ENCODE measurements around the gene DNAH3.
"Not testable (repeated sequence)": the region's sequence is repeated elsewhere in the genome, so short reads cannot be mapped to it uniquely, and the experiment has no call there.

Gene DNAH3

GRCh38 chr16:21001262-21001661 is 149.4 kb downstream of the DNAH3 start:
- Histone ChIP-seq H3K4me3 (ENCODE audit: low read length) (no peak overlapping the region), H3K9ac (ENCODE audit: low read length) (no peak overlapping the region), H3K4me1 (ENCODE audit: control insufficient read depth, insufficient read depth, low read length) (no peaks in the 10 kb centered on the region), H3K27ac (ENCODE audit: low read depth, low read length) (no peak overlapping the region), H3K27me3 (ENCODE audit: control insufficient read depth, insufficient read depth, low read length) (no peaks in the 10 kb centered on the region), H3K36me3 (ENCODE audit: control insufficient read depth, insufficient read depth, low read length) (no peaks in the 10 kb centered on the region)

GRCh38 chr16:20997147-20997546 is 153.5 kb downstream of the DNAH3 start:
- Histone ChIP-seq H3K36me3 (ENCODE audit: control insufficient read depth, insufficient read depth, low read length) (no peaks in the 10 kb centered on the region), H3K27me3 (ENCODE audit: control insufficient read depth, insufficient read depth, low read length) (no peaks in the 10 kb centered on the region), H3K4me3 (ENCODE audit: low read length) (no peak overlapping the region), H3K9ac (ENCODE audit: low read length) (no peak overlapping the region), H3K27ac (ENCODE audit: low read depth, low read length) (no peak overlapping the region), H3K4me1 (ENCODE audit: control insufficient read depth, insufficient read depth, low read length) (no peaks in the 10 kb centered on the region)

GRCh38 chr16:20995711-20996110 is 154.9 kb downstream of the DNAH3 start:
- H3K9ac ChIP-seq (ENCODE audit: low read length): no peak overlapping the region
- no peak overlapping the region for H3K4me3 ChIP-seq (ENCODE audit: low read length)
- no peaks in the 10 kb centered on the region for H3K36me3 ChIP-seq (ENCODE audit: control insufficient read depth, insufficient read depth, low read length)
- H3K27me3 ChIP-seq (ENCODE audit: control insufficient read depth, insufficient read depth, low read length): no peaks in the 10 kb centered on the region
- H3K27ac ChIP-seq (ENCODE audit: low read depth, low read length): no peak overlapping the region
- no peaks in the 10 kb centered on the region for H3K4me1 ChIP-seq (ENCODE audit: control insufficient read depth, insufficient read depth, low read length)

DNA sequence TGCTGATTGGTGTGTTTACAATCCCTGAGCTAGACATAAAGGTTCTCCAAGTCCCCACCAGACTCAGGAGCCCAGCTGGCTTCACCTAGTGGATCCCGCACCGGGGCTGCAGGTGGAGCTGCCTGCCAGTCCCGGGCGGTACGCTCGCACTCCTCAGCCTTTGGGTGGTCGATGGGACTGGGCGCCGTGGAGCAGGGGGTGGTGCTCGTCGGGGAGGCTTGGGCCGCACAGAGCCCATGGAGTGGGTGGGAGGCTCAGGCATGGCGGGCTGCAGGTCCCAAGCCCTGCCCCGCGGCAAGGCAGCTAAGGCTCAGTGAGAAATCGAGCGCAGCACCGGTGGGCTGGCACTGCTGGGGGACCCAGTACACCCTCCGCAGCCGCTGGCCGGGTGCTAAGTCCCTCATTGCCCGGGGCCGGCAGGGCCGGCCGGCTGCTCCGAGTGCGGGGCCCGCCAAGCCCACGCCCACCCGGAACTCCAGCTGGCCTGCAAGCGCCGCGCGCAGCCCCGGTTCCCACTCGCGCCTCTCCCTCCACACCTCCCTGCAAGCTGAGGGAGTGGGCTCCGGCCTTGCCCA is 161.1 kb downstream of the DNAH3 start:
- H3K36me3 ChIP-seq (ENCODE audit: control insufficient read depth, insufficient read depth, low read length); H3K4me3 ChIP-seq (ENCODE audit: low read length); H3K9ac ChIP-seq (ENCODE audit: low read length); H3K4me1 ChIP-seq (ENCODE audit: control insufficient read depth, insufficient read depth, low read length); H3K27me3 ChIP-seq (ENCODE audit: control insufficient read depth, insufficient read depth, low read length); H3K27ac ChIP-seq (ENCODE audit: low read depth, low read length): not testable (repeated sequence)

DNA sequence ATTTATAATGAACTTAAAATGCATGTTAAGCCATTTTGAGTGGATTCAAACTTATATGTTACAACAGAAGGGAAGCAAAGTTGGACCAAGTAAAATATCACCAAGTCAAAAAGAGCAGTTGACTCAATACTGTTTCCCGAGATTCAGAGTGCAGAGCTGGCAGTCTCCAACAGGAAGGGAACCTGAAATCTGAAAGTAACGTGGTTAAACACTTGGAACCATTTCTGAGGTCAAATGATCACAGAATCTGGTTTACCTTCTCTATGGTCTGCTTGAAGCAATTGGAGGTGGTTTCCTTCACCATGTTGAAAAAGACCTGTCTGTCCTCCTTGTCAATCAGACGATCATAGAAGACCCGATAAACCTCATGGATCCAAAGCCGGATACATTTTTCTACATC is 163.6 kb downstream of the DNAH3 start:
- Histone ChIP-seq H3K27me3 (ENCODE audit: control insufficient read depth, insufficient read depth, low read length) (no peaks in the 10 kb centered on the region), H3K9ac (ENCODE audit: low read length) (no peak overlapping the region), H3K4me3 (ENCODE audit: low read length) (no peak overlapping the region), H3K4me1 (ENCODE audit: control insufficient read depth, insufficient read depth, low read length) (no peaks in the 10 kb centered on the region), H3K36me3 (ENCODE audit: control insufficient read depth, insufficient read depth, low read length) (no peaks in the 10 kb centered on the region), H3K27ac (ENCODE audit: low read depth, low read length) (no peak overlapping the region)

DNA sequence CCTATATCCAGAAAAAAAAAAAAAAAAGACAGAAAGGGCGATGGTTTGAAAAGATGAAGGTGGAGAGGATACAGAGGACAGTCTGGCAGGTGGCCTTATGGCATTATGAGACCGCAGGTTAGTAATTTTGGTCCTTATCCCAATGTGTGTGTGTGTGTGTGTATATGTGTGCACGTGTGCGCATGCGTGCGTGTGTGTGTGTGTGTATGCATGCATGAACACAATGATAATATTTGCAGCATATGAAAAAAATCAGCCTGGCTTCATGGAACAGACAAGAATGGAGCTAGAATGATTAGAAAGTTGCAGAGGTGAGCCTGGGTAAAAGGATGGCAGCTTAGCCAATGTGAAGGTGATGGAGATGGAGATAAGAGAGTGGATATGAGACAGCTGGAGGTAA is 166.6 kb downstream of the DNAH3 start:
- H3K27me3 ChIP-seq (ENCODE audit: control insufficient read depth, insufficient read depth, low read length): no peaks in the 10 kb centered on the region
- no peaks in the 10 kb centered on the region for H3K36me3 ChIP-seq (ENCODE audit: control insufficient read depth, insufficient read depth, low read length)
- H3K27ac ChIP-seq (ENCODE audit: low read depth, low read length): no peak overlapping the region
- H3K9ac ChIP-seq (ENCODE audit: low read length): no peak overlapping the region
- H3K4me3 ChIP-seq (ENCODE audit: low read length): no peak overlapping the region
- no peaks in the 10 kb centered on the region for H3K4me1 ChIP-seq (ENCODE audit: control insufficient read depth, insufficient read depth, low read length)

GRCh38 chr16:20976576-20976975 is 174.1 kb downstream of the DNAH3 start:
- Histone ChIP-seq H3K27me3 (ENCODE audit: control insufficient read depth, insufficient read depth, low read length) (no peaks in the 10 kb centered on the region), H3K4me3 (ENCODE audit: low read length) (no peak overlapping the region), H3K27ac (ENCODE audit: low read depth, low read length) (no peak overlapping the region), H3K36me3 (ENCODE audit: control insufficient read depth, insufficient read depth, low read length) (no peaks in the 10 kb centered on the region), H3K9ac (ENCODE audit: low read length) (no peak overlapping the region), H3K4me1 (ENCODE audit: control insufficient read depth, insufficient read depth, low read length) (no peaks in the 10 kb centered on the region)

GRCh38 chr16:20973201-20973600 is 177.4 kb downstream of the DNAH3 start:
- H3K27ac ChIP-seq (ENCODE audit: low read depth, low read length); H3K4me1 ChIP-seq (ENCODE audit: control insufficient read depth, insufficient read depth, low read length); H3K4me3 ChIP-seq (ENCODE audit: low read length); H3K9ac ChIP-seq (ENCODE audit: low read length); H3K27me3 ChIP-seq (ENCODE audit: control insufficient read depth, insufficient read depth, low read length); H3K36me3 ChIP-seq (ENCODE audit: control insufficient read depth, insufficient read depth, low read length): not testable (repeated sequence)

DNA sequence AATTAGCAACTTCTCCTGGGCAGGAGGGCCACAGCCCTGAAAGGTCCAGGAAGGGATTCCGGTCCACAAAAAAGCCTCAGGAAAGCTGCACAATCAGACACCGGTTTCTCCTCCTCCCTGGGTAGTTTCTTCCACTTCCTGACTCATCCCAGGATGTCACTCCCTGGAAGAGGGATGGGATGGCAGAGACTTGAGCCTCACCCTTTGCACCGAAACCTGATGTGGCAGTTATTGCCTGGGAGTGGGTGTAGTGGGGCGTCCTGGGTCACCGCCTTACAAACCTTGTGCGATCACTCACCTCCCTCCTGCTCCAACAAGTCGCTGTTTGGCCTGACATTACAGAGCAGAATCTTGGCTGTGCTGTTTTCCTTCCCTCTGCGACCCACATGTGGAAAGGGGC is 179.2 kb downstream of the DNAH3 start:
- Histone ChIP-seq H3K4me1 (ENCODE audit: control insufficient read depth, insufficient read depth, low read length) (no peaks in the 10 kb centered on the region), H3K9ac (ENCODE audit: low read length) (no peak overlapping the region), H3K27ac (ENCODE audit: low read depth, low read length) (no peak overlapping the region), H3K27me3 (ENCODE audit: control insufficient read depth, insufficient read depth, low read length) (no peaks in the 10 kb centered on the region), H3K36me3 (ENCODE audit: control insufficient read depth, insufficient read depth, low read length) (no peaks in the 10 kb centered on the region), H3K4me3 (ENCODE audit: low read length) (no peak overlapping the region)

- H3K36me3 ChIP-seq (ENCODE audit: control insufficient read depth, insufficient read depth, low read length): no peaks in the 10 kb centered on the region
- H3K4me3 ChIP-seq (ENCODE audit: low read length): no peak overlapping the region
- no peak overlapping the region for H3K27ac ChIP-seq (ENCODE audit: low read depth, low read length)
- H3K27me3 ChIP-seq (ENCODE audit: control insufficient read depth, insufficient read depth, low read length): no peaks in the 10 kb centered on the region
- H3K9ac ChIP-seq (ENCODE audit: low read length): no peak overlapping the region
- H3K4me1 ChIP-seq (ENCODE audit: control insufficient read depth, insufficient read depth, low read length): no peaks in the 10 kb centered on the region
Measured at GRCh38 chr16:20969386-20969785, 181.3 kb downstream of the DNAH3 start.

GRCh38 chr16:20968765-20969164 is 181.9 kb downstream of the DNAH3 start:
- Histone ChIP-seq H3K27ac (ENCODE audit: low read depth, low read length) (no peak overlapping the region), H3K9ac (ENCODE audit: low read length) (no peak overlapping the region), H3K27me3 (ENCODE audit: control insufficient read depth, insufficient read depth, low read length) (no peaks in the 10 kb centered on the region), H3K4me3 (ENCODE audit: low read length) (no peak overlapping the region), H3K36me3 (ENCODE audit: control insufficient read depth, insufficient read depth, low read length) (no peaks in the 10 kb centered on the region), H3K4me1 (ENCODE audit: control insufficient read depth, insufficient read depth, low read length) (no peaks in the 10 kb centered on the region)

GRCh38 chr16:20960899-20961298 is 189.7 kb downstream of the DNAH3 start:
- H3K36me3 ChIP-seq (ENCODE audit: control insufficient read depth, insufficient read depth, low read length): no peaks in the 10 kb centered on the region
- no peak overlapping the region for H3K27ac ChIP-seq (ENCODE audit: low read depth, low read length)
- no peak overlapping the region for H3K4me3 ChIP-seq (ENCODE audit: low read length)
- no peaks in the 10 kb centered on the region for H3K4me1 ChIP-seq (ENCODE audit: control insufficient read depth, insufficient read depth, low read length)
- no peaks in the 10 kb centered on the region for H3K27me3 ChIP-seq (ENCODE audit: control insufficient read depth, insufficient read depth, low read length)
- no peak overlapping the region for H3K9ac ChIP-seq (ENCODE audit: low read length)

DNA sequence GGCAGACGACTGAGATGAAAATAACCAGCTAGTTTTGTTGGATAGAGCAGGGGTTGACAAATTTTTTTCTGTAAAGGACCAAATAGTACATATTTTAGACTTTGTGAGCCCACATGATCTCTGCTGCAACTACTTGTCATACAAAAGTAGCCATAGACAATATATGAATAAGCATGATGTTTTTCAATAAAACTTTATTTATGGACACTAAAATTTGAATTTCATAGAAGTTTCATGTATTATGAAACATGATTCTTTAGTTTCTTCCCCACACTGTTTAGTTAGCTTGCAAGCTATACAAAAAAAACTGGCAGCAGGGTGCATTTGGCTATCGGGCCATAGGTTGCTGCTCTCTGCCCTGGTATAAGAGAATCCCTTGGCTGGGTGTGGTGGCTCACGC is 193.5 kb downstream of the DNAH3 start:
- H3K36me3 ChIP-seq (ENCODE audit: control insufficient read depth, insufficient read depth, low read length): no peaks in the 10 kb centered on the region
- no peak overlapping the region for H3K9ac ChIP-seq (ENCODE audit: low read length)
- no peaks in the 10 kb centered on the region for H3K4me1 ChIP-seq (ENCODE audit: control insufficient read depth, insufficient read depth, low read length)
- no peaks in the 10 kb centered on the region for H3K27me3 ChIP-seq (ENCODE audit: control insufficient read depth, insufficient read depth, low read length)
- no peak overlapping the region for H3K4me3 ChIP-seq (ENCODE audit: low read length)
- no peak overlapping the region for H3K27ac ChIP-seq (ENCODE audit: low read depth, low read length)

All from rectal smooth muscle tissue (tissue), 1 donor.